H1 (cell line): ENCODE measurements around the gene CD53. TPM values are rescaled to one million over a fixed set of nuclear protein-coding genes. Genes with fewer than 3 reads are reported as not detected.

ENCODE experiments used
- CTCF ChIA-PET: fragments of 300-600 bp; sonication (Branson Sonifier 250); formaldehyde crosslinking; loops from one replicate; lab custom pipeline; 2021; ENCODE audit not compliant: partially characterized antibody; lab: Charles Lee
- POLR2A ChIA-PET: fragments of 300-600 bp; sonication (Branson Sonifier 250); formaldehyde crosslinking; loops from one replicate; lab custom pipeline; 2021; ENCODE audit warnings: inconsistent platforms; ENCODE audit not compliant: partially characterized antibody; lab: Charles Lee
- DNase-seq, 2 experiments: peaks; one replicate each; pipeline versions ENCODE4 v3.0.0 to v3.0.0-alpha.2; 2010 to 2022; ENCODE audit warnings: low spot score in 2 of 2, low read depth in 1 of 2, mixed read lengths in 1 of 2
- FAIRE-seq: peaks from 2 replicates; lab custom pipeline; 2011; peaks lifted over from hg19 to GRCh38; lab: Jason Lieb, UNC
- H2AFZ ChIP-seq: 2 replicates; pipeline ENCODE4 v1.8.1; 2012; ENCODE audit warnings: low read length, inconsistent platforms
- H2AK5ac ChIP-seq: 2 replicates; pipeline ENCODE4 v1.6.1; 2013; ENCODE audit warnings: low read depth, low read length
- H2BK120ac ChIP-seq: replicated peaks from 2 replicates; pipeline ENCODE3; 2013; ENCODE audit warnings: low read depth, low read length, inconsistent platforms
- H2BK12ac ChIP-seq: 2 replicates; pipeline ENCODE4 v1.6.1; 2013; ENCODE audit warnings: low read depth, low read length
- H2BK15ac ChIP-seq: 2 replicates; pipeline ENCODE4 v1.6.1; 2013; ENCODE audit warnings: low read length
- H2BK20ac ChIP-seq: 2 replicates; pipeline ENCODE4 v1.6.1; 2013; ENCODE audit warnings: low read length
- H2BK5ac ChIP-seq: 2 replicates; pipeline ENCODE4 v1.6.1; 2013; ENCODE audit warnings: low read depth, low read length
- H3K14ac ChIP-seq: 2 replicates; pipeline ENCODE4 v1.6.1; 2013; ENCODE audit warnings: inconsistent platforms; ENCODE audit not compliant: insufficient read length
- H3K18ac ChIP-seq: 2 replicates; pipeline ENCODE4 v1.6.1; 2013; ENCODE audit warnings: low read length; ENCODE audit errors: extremely low read depth
- H3K23ac ChIP-seq: 2 replicates; pipeline ENCODE4 v1.6.1; 2013; ENCODE audit warnings: inconsistent platforms; ENCODE audit not compliant: insufficient read length
- H3K23me2 ChIP-seq: 2 replicates; pipeline ENCODE4 v1.6.1; 2013; ENCODE audit warnings: low read depth, low read length
- H3K27ac ChIP-seq: 2 replicates; pipeline ENCODE4 v1.6.1; 2011; ENCODE audit warnings: low read depth, low read length, inconsistent platforms
- H3K27me3 ChIP-seq, 4 experiments: replicated peaks in 1 of 4; 1 replicate in 1 of 4; 2 replicates in 3 of 4; pipeline versions ENCODE4 v1.6.1 to v1.8.1; 2011 to 2013; ENCODE audit warnings: low read length in 3 of 4, mild to moderate bottlenecking in 3 of 4, inconsistent platforms in 2 of 4, mixed read lengths in 2 of 4, moderate library complexity in 1 of 4; ENCODE audit not compliant: control insufficient read depth in 3 of 4, insufficient read depth in 3 of 4; ENCODE audit errors: extremely low read depth in 1 of 4
- H3K36me3 ChIP-seq, 4 experiments: 2 replicates each; pipeline versions ENCODE4 v1.6.1 to v1.8.1; 2011 to 2013; ENCODE audit warnings: mild to moderate bottlenecking in 4 of 4, low read length in 3 of 4, moderate library complexity in 2 of 4, control low read depth in 1 of 4, inconsistent platforms in 1 of 4; ENCODE audit not compliant: insufficient read depth in 4 of 4, control insufficient read depth in 2 of 4
- H3K4ac ChIP-seq: replicated peaks from 2 replicates; pipeline ENCODE3; 2013; ENCODE audit warnings: low read length, low read depth, mixed read lengths, inconsistent platforms; ENCODE audit not compliant: insufficient read length
- H3K4me1 ChIP-seq, 4 experiments: replicated peaks in 1 of 4; 1 replicate in 1 of 4; 2 replicates in 3 of 4; pipeline versions ENCODE4 v1.6.1 to v1.8.1; 2011 to 2013; ENCODE audit warnings: low read length in 3 of 4, inconsistent platforms in 2 of 4, mixed read lengths in 1 of 4; ENCODE audit not compliant: insufficient read depth in 4 of 4, control insufficient read depth in 3 of 4
- H3K4me2 ChIP-seq, 2 experiments: 2 replicates each; pipeline versions ENCODE4 v1.6.1 to v1.8.1; 2011 to 2013; ENCODE audit warnings: low read depth in 2 of 2, low read length in 2 of 2, control low read depth in 1 of 2, inconsistent platforms in 1 of 2, mild to moderate bottlenecking in 1 of 2; ENCODE audit not compliant: insufficient read depth in 1 of 2
- H3K4me3 ChIP-seq, 4 experiments: fragments of 200-600, 300-600 bp in 1 of 4; sonication (generic), shearing (Covaris generic), sonication (Bioruptor Twin) in 1 of 4; 2 replicates each; pipeline versions ENCODE4 v1.5.1 to v1.8.1; 2011 to 2016; ENCODE audit warnings: low read length in 4 of 4, low read depth in 3 of 4, control low read depth in 2 of 4, inconsistent platforms in 2 of 4, mild to moderate bottlenecking in 2 of 4, mixed read lengths in 1 of 4, moderate library complexity in 1 of 4; ENCODE audit not compliant: insufficient read depth in 2 of 4; ENCODE audit errors: extremely low read depth in 1 of 4
- H3K56ac ChIP-seq: replicated peaks from 2 replicates; pipeline ENCODE3; 2013; ENCODE audit warnings: low read depth, mild to moderate bottlenecking, mixed read lengths, low read length, inconsistent platforms; ENCODE audit not compliant: insufficient read length
- H3K79me1 ChIP-seq: 2 replicates; pipeline ENCODE4 v1.6.1; 2013; ENCODE audit warnings: low read depth, low read length, control low read depth
- H3K79me2 ChIP-seq, 2 experiments: 2 replicates each; pipeline versions ENCODE4 v1.6.1 to v1.8.1; 2012 to 2013; ENCODE audit warnings: low read length in 2 of 2, mild to moderate bottlenecking in 2 of 2, inconsistent platforms in 1 of 2; ENCODE audit not compliant: insufficient read depth in 2 of 2, control insufficient read depth in 1 of 2
- H3K9ac ChIP-seq, 4 experiments: replicated peaks in 1 of 4; 1 replicate in 1 of 4; 2 replicates in 3 of 4; pipeline versions ENCODE4 v1.6.1 to v1.8.1; 2011 to 2013; ENCODE audit warnings: low read depth in 3 of 4, low read length in 3 of 4, control low read depth in 2 of 4, mild to moderate bottlenecking in 2 of 4, moderate library complexity in 2 of 4, inconsistent platforms in 1 of 4; ENCODE audit errors: extremely low read depth in 1 of 4
- H3K9me3 ChIP-seq, 2 experiments: 2 replicates each; pipeline versions ENCODE4 v1.6.1 to v1.8.1; 2012 to 2013; ENCODE audit warnings: mild to moderate bottlenecking in 2 of 2, moderate library complexity in 2 of 2, control low read depth in 1 of 2, inconsistent platforms in 1 of 2, low read depth in 1 of 2, low read length in 1 of 2, mixed read lengths in 1 of 2; ENCODE audit not compliant: insufficient read depth in 2 of 2
- H4K20me1 ChIP-seq, 2 experiments: replicated peaks in 1 of 2; 2 replicates each; pipeline versions ENCODE3 to v1.8.1; 2011 to 2013; ENCODE audit warnings: inconsistent platforms in 2 of 2, low read length in 2 of 2, mild to moderate bottlenecking in 1 of 2; ENCODE audit not compliant: insufficient read depth in 2 of 2, control insufficient read depth in 1 of 2
- H4K5ac ChIP-seq: 2 replicates; pipeline ENCODE4 v1.6.1; 2013; ENCODE audit warnings: low read length, low read depth, mixed read lengths, inconsistent platforms; ENCODE audit not compliant: insufficient read length
- H4K8ac ChIP-seq: 2 replicates; pipeline ENCODE4 v1.8.0; 2013; ENCODE audit warnings: mild to moderate bottlenecking, moderate library complexity, low read length, inconsistent platforms; ENCODE audit not compliant: insufficient read depth; ENCODE audit errors: extremely low read depth
- H4K91ac ChIP-seq: replicated peaks from 2 replicates; pipeline ENCODE3; 2013; ENCODE audit warnings: low read length, mixed read lengths, inconsistent platforms; ENCODE audit not compliant: insufficient read length
- BACH1 ChIP-seq: IDR thresholded peaks from 2 replicates; pipeline ENCODE4 v1.6.1; 2012; ENCODE audit warnings: low read length, improper control_type of control experiment
- MAFK ChIP-seq: IDR thresholded peaks from 2 replicates; pipeline ENCODE4 v1.6.1; 2012; ENCODE audit warnings: low read depth, mild to moderate bottlenecking, improper control_type of control experiment, low read length
- SIX5 ChIP-seq: IDR thresholded peaks from 2 replicates; pipeline ENCODE4 v1.6.1; 2011; ENCODE audit warnings: mild to moderate bottlenecking, low read depth, low read length
- WGBS, 2 experiments: shearing (Covaris generic) in 1 of 2; methylation state at CpG; one replicate each; pipeline versions ENCODE4 v1.1.6 to v1.1.7; 2013 to 2015; ENCODE audit warnings: low lambda C conversion rate in 2 of 2, mixed read lengths in 2 of 2, inconsistent platforms in 1 of 2, low coverage in 1 of 2, missing lambda C conversion rate in 1 of 2; ENCODE audit not compliant: insufficient replicate concordance in 2 of 2, insufficient coverage in 1 of 2, insufficient read length in 1 of 2; ENCODE audit errors: extremely low coverage in 1 of 2, missing lambda C conversion rate in 1 of 2; 5-methylcytosine and 5-hydroxymethylcytosine counted together
- polyA plus RNA-seq, 7 experiments: library from polyadenylated mRNA; depleted of rRNA in 3 of 7; stranded (reverse) in 5 of 7; unstranded in 2 of 7; fragments of >200 nt in 5 of 7; fragments of 200-250 nt in 2 of 7; gene quantifications; 1 replicate in 5 of 7; 2 replicates in 1 of 7; 4 replicates in 1 of 7; pipeline versions ENCODE4 v1.2.1 to v1.2.3, GENCODE V29; 2011 to 2013; ENCODE audit warnings: missing spikeins in 2 of 7, mixed read lengths in 2 of 7
- total RNA-seq: library from RNA; stranded (reverse); fragmentation: NEBNext Ultra II Directional; extraction: Animal tissue kit (Norgen Biotek cat#: 25700); gene quantifications from 2 replicates; pipeline ENCODE4 v1.2.1, GENCODE V29; 2021

CD53 gene
- total and polyA plus RNA-seq, 2 of the 8 experiments (the other 6 are each of a cell fraction or from before 2014, with no cell fraction given) = 0.56 to 1.0 TPM

GRCh38 chr1:110916669-110917306, 43.8 kb downstream of the CD53 start:
- Histone ChIP-seq H3K79me2 (no peaks in the 10 kb centered on the region), H3K56ac (no peak overlapping the region), H2BK15ac (no peak overlapping the region), H3K23me2 (no peaks in the 10 kb centered on the region), H3K18ac (no peak overlapping the region; the same call in 1 of the 2 replicates), H4K5ac (no peak overlapping the region), H4K20me1 (no peaks in the 10 kb centered on the region), H3K4ac (no peak overlapping the region), H2AFZ (peak overlapping the region; percentile 94), H3K4me2 (no peak overlapping the region), H4K8ac (no peak overlapping the region), H2BK5ac (no peak overlapping the region; the same call in 1 of the 2 replicates), H2BK20ac (0 out of 2 replicates have a peak overlapping the region, but pooled peaks have one; percentile 15), H3K14ac (no peak overlapping the region), H2BK12ac (peak overlapping the region; percentile 63; the same call in 1 of the 2 replicates), H3K9me3 (peaks cover 0 to 4% of the 10 kb centered on the region in 2 experiments; a peak in 1 of 4 replicates), H3K4me1 (no peaks in the 10 kb centered on the region; a peak in 1 of 7 replicates), H3K79me1 (no peaks in the 10 kb centered on the region), H4K91ac (no peak overlapping the region), H3K27me3 (no peaks in the 10 kb centered on the region), H3K27ac (no peak overlapping the region), H3K4me3 (no peak overlapping the region), H2AK5ac (no peak overlapping the region), H3K9ac (no peak overlapping the region), H2BK120ac (no peak overlapping the region), H3K36me3 (no peaks in the 10 kb centered on the region), H3K23ac (no peak overlapping the region)
- 51% methylated on average over 2 of the region's 2 CpGs; no CpG with 5 or more reads in 1 of the 2 experiments for WGBS, 2 experiments
- FAIRE-seq (no peak), DNase-seq (no peak)
- ChIA-PET POLR2A (no interaction called here), CTCF (no interaction called here)
- TF ChIP-seq SIX5 (no peak), BACH1 (peak; percentile 89), MAFK (peak; percentile 56; the same call in 1 of the 2 replicates)
